HG03342 (cell line): ENCODE results near the gene GLRA3.

Source experiments
- ATAC-seq: cut with Tn5 transposase; IDR thresholded peaks from one replicate; pipeline ENCODE4 v1.9.1; 2021; ENCODE audit warnings: mild to moderate bottlenecking, moderate library complexity; ENCODE audit not compliant: unreplicated experiment

Gene GLRA3

GRCh38 chr4:174607792-174608191 lies 221.3 kb downstream of the GLRA3 start:
- ATAC-seq = no peak

GRCh38 chr4:174604198-174604597 lies 224.8 kb downstream of the GLRA3 start:
- no peak for ATAC-seq

GRCh38 chr4:174600391-174600790 lies 228.7 kb downstream of the GLRA3 start:
- ATAC-seq = no peak

- ATAC-seq = no peak
Observed at GRCh38 chr4:174598800-174599199, 230.2 kb downstream of the GLRA3 start.

GRCh38 chr4:174596513-174596912 lies 232.5 kb downstream of the GLRA3 start:
- no peak for ATAC-seq

GRCh38 chr4:174595141-174595929 lies 233.7 kb downstream of the GLRA3 start:
- no peak for ATAC-seq

GRCh38 chr4:174593701-174594100 lies 235.3 kb downstream of the GLRA3 start:
- ATAC-seq = no peak

GRCh38 chr4:174592985-174593335 lies 236.1 kb downstream of the GLRA3 start:
- no peak for ATAC-seq

GRCh38 chr4:174592256-174592984 lies 236.6 kb downstream of the GLRA3 start:
- no peak for ATAC-seq

GRCh38 chr4:174591243-174592021 lies 237.6 kb downstream of the GLRA3 start:
- ATAC-seq = peak; percentile 88

- no peak for ATAC-seq
Observed at GRCh38 chr4:174590336-174590735, 238.7 kb downstream of the GLRA3 start.
